NCI-H2196 (cell line): ENCODE results near the gene UNCX.

Experiments
- DNase-seq: peaks from one replicate; lab custom pipeline; 2025; ENCODE audit not compliant: unreplicated experiment; lab: John Stamatoyannopoulos, UW

UNCX gene

DNA sequence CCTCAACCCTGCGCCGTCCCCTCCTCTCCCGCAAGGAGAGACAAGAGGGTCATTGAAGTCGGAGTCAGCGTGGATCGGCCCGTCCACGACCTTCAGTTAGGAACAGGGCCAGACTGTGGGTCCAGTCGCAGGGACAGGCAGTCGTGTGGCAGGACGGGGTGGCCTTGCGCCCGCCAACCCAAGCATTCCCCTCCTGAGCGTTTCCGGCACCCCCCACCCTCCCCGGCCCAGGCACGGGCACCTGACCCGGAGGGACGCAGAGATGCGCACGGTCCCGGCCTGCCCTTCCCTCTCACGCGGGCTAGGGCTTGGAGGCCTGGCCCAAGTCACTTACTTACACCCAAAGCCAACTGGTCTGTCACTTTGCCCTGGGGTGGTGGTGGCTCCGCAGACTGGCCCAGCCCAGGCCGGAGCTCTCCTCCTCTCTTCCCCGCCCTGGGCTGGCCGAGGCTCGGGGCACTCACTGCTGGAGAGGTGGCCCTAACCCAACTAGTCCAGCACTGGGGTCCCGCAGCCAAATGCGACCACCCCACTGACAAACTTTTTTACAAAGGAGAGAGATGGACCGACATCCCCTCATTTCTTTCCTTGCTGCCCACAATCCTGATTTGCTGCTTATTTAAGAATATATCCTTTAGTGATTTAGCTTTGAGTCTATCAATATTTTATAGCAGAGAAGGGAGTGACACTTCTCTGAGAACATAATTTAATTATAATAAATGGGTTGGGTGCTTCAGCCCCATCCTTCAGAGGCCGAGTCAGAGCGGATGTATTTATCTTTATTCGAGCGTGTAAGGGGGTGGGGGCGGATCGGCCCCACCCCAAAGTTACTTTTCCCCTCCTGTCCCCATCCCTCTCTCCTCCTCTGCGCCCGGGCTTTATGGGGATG, 1.2 kb upstream of the UNCX start:
- no peak for DNase-seq

DNA sequence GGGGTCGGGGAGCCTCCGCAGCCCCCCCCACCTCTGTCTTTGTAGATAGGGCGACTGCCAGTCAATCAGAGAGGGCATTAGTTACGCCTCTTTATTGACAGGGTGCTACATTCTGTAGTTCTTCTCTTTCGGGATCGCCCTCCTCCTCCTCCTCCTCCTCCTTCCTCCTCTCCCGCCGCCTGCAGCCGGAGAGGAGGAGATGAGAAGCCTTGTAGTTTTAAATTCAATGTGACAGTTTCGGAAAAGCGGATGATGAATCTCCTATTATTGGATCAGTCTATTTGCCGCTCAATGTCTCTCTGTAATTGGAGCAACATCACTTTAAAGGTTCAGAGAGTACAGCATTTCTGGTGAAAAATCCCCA, 587 bp upstream of the UNCX start:
- DNase-seq, result no peak

DNA sequence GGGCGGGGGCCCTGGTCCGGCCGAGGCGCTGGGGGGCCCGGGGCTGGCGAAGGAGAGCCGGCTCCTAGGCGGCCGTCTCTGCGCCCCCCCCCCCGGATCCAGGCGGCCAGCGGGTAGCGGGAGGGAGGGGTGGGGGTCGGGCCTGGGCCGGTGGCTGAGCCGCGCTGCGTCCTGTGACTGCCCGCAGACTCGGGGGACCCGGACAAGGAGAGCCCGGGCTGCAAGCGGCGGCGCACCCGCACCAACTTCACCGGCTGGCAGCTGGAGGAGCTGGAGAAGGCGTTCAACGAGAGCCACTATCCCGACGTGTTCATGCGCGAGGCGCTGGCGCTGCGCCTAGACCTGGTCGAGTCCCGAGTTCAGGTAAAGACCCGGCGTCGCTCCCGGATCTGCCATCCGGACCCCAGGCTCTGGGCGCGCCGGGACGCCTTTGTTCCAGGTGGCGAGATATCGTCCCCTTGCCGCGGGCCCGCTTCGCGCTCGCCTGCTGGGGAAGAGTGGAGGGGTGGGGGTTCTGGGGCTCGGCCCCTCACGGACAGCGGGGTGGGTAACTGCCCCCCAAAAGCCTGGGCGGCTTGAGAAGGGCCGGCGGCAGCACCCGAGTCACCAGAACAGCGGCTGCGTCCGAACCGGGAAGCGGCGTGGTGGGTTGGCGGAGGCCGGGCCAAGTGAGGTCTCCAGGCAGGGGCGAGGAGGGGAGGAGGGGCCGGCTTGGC, 819 bp downstream of the UNCX start:
- DNase-seq, result no peak

DNA sequence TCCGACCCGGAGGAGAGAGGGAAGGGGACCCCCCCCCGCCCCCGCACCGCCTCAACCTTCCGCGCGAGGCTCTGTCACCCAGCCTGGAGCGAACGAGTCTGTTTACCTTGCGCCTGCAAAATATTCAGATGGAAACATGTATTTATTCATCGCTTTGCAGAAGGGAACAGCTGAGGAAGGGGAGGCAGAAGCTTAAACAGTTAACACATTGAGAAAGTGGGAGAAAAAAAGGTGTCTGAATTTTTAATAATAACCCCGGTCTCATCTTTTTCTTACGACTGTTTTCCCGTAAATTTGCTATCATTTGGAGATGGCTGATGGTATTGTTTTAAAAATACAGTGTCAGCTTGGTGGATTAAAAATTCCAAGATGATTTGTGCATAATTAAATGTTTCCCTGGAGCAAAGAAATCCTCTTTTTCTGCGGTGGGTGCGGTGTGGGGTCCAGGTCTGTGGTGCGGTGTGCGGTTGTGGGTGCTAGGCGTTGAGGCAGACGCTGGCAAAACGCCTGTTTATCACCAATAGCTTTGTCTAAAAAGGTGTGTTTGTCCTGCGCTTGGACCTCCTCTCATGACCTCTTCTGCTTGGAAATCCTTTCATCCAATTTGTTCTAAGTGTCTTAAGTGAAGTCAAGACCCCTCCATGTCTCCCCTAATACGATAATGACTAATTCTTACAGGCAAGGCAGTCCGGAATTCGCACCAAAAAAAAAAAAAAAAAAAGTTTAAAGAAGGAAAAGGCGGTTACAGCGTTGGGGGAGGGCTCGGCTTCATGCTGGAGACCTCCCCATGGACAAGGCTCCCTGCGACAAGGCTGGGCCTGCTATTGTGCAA, 1.6 kb downstream of the UNCX start:
- no peak for DNase-seq

- DNase-seq, result no peak
Observed at GRCh38 chr7:1234881-1235500, 2.3 kb downstream of the UNCX start.

- DNase-seq, result no peak
Observed at GRCh38 chr7:1235501-1236131, 2.9 kb downstream of the UNCX start.

GRCh38 chr7:1236132-1236661, 3.5 kb downstream of the UNCX start:
- DNase-seq, result peak; percentile 26

DNA sequence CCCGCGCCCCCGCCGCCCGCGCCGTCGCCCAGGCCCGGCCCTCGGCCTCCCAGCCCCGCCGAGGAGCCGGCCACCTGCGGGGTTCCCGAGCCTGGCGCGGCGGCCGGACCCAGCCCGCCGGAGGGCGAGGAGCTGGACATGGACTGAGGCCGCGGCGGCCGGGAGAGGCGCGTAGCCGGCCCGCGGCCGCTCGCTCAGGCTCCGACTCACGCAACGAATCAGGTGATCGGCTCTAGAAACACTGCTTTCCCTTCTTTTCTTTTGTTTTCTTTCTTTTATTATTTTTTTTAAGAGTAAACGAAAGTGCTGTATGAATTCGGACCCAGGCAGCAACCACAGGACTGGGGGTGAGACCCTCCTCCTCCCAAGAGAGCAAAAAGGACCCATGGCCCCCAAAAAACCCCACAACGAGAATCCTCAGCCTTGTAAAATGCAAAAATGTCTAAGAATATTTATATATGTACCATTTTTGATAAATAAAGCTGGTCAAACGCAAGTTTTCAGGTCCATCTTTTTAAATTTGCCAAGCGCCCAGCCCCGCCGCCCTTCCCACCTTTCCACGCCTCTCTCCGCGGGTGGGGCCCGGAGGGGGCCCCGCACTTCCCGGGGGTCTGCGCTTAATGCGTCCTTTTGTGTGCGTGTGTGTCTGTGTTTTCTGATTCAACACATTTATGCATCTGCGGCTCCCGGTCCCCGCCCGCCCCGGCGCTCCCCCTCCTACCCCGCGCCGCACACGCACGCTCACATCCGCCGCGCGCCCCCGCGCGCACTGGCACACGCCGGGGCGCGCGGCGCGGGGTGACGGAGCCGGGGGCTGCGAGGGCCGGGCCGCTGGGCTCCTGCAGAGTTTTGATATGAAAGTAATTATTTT, 4.4 kb downstream of the UNCX start:
- no peak for DNase-seq

DNA sequence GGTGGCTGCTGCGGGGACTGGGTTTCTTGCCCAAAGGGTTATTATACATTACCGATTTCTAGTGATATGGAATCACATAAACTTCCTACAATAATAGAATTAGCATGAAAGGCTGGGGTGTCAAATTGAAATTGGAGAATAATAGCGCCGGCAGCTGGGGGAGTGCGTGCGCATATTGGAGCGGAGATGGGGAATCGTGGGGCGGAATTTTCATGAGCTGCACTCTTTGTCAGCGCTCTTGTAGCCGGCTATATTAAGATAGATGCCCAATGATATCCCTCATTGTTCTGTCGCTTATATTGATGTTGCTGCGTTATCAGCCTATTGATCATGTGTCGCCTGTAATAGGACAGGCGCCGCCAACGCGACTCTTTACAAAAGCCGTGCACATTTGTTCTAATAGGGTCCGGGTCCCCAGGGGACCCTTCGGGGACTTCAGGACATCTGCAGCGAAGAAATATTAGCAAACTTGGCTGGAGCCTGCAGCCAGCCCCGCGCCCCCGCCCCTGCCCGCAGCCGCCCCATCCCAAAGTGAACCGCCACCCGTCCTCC, 5.1 kb downstream of the UNCX start:
- no peak for DNase-seq

GRCh38 chr7:1238450-1238882, 5.8 kb downstream of the UNCX start:
- no peak for DNase-seq

- DNase-seq, result no peak
Observed at GRCh38 chr7:1238931-1239802, 6.5 kb downstream of the UNCX start.

- no peak for DNase-seq
Observed at GRCh38 chr7:1239803-1240516, 7.3 kb downstream of the UNCX start.

- DNase-seq, result no peak
Observed at GRCh38 chr7:1240517-1241257, 8.0 kb downstream of the UNCX start.

GRCh38 chr7:1241258-1241602, 8.6 kb downstream of the UNCX start:
- no peak for DNase-seq

DNA sequence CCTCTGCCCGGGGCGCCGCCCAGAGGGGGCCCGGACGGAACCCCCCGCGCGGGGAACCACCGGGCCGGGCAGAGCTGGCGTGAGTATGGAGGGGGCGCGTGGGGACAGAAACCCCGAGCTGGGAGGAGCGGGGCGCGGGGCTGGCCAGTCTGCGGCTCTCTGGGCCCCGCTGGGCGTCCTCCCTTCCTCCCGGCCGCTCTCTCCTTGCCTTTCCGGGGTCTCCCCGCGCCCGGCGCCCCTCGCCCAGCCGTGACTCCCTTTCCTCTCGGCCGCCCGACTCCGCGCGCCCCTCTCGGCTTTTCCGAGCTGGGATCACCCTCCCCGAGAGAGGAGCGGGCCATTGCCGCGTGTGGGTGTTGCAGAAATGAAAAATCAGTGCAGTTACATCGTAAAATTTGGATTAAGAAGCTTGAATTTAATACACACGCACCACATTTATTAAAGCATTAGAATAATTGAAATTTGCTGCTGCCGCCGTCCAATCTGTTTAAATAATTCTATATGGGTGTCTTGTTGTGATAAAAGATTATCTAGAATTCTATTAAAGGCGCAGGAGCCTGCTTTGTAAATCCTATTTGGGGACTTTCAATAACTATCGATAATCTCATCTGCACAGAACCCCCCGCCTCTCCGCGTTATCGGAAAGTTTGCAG, 9.1 kb downstream of the UNCX start:
- DNase-seq, result no peak

DNA sequence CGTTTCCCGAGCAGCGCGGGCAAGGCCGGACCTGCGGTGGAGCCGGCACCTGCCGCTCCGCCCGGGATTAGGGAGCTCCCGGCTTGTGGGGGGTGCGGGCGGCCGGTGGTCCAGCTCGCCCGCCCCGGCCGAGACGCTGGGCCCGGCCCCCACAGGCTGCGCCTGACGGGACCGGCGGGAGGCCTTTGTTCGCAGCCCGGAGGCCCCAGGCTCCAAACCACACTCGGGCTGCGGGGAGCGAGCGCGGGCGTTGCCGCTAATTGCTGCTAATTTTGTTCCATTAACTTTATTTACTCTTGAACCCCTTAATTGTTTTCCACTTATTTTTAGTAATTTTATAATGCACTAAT, 9.6 kb downstream of the UNCX start:
- no peak for DNase-seq
